Pancreas (tissue), 10 donors: ENCODE measurements around the gene ANXA9. TPM values are rescaled to one million over a fixed set of nuclear protein-coding genes. Genes with fewer than 3 reads are reported as not detected.

Experiments used
- ATAC-seq, 4 donors: fragments of 200-7000 bp; cut with Tn5 transposase; one replicate each; pipeline versions ENCODE4 v1.8.0 to v1.9.1; 2020; ENCODE audit warnings: mild to moderate bottlenecking in 4 of 4, moderate library complexity in 4 of 4
- DNase-seq, 6 donors: peaks; one replicate each; pipeline ENCODE4 v3.0.0-alpha.2; 2020
- FAIRE-seq: peaks from 2 replicates; lab custom pipeline; 2012; peaks lifted over from hg19 to GRCh38; lab: Jason Lieb, UNC
- H3K27ac ChIP-seq, 4 donors: fragments of 200-600 bp; sonication (generic); 1 replicate in 3 of 4; 2 replicates in 1 of 4; pipeline versions ENCODE4 v1.5.0 to v1.8.0; 2020
- H3K27me3 ChIP-seq, 4 donors: fragments of 200-600 bp; one replicate each; pipeline ENCODE4 v1.8.0; 2021
- H3K36me3 ChIP-seq, 3 donors: fragments of 200-600 bp; sonication (generic) in 1 of 3; one replicate each; pipeline versions ENCODE4 v1.5.0 to v1.8.0; 2020 to 2021
- H3K4me1 ChIP-seq, 3 donors: fragments of 200-600 bp; one replicate each; pipeline ENCODE4 v1.8.0; 2021
- H3K4me3 ChIP-seq, 4 donors: fragments of 200-600 bp; sonication (generic) in 2 of 4; one replicate each; pipeline versions ENCODE4 v1.5.0 to v1.8.0; 2020 to 2021
- H3K9me3 ChIP-seq, 4 donors: fragments of 200-600 bp; one replicate each; pipeline ENCODE4 v1.8.0; 2021
- WGBS, 2 donors: extraction: QIAGEN DNeasy Blood & Tissue Kit; methylation state at CpG; one replicate each; pipeline ENCODE4 v1.1.7; 2013; 5-methylcytosine and 5-hydroxymethylcytosine counted together
- intact Hi-C, 3 donors: fragments of 100-400 bp; cut with DNase I; formaldehyde crosslinking; loops; one replicate each; pipeline versions ENCODE4 v1.11.1 to v1.14.2; 2022
- polyA plus RNA-seq, 2 donors: library from polyadenylated mRNA; stranded (reverse); fragments of 200-250 nt; gene quantifications; one replicate each; pipeline ENCODE4 v1.2.3, GENCODE V29; 2013
- total RNA-seq, 6 donors: library from RNA; stranded (reverse); fragmentation: NEBNext Ultra II Directional in 4 of 6; extraction: Animal tissue kit (Norgen Biotek cat#: 25700) in 4 of 6; gene quantifications; one replicate each; pipeline versions ENCODE4 v1.2.1 to v1.2.4, GENCODE V29; 2021 to 2023
- TF ChIP-seq, protein P1 (sequence below), 4 donors: fragments of 200-600 bp; sonication (generic) in 3 of 4; IDR thresholded peaks; one replicate each; pipeline versions ENCODE4 v1.5.0 to v1.8.0; 2021; ENCODE audit warnings: antibody characterized with exemption in 4 of 4
- donor health status: healthy with polysubstance abuse.
- donor health status: DM: no; HTN: no; CAD: no; lungs with moderate emphysema.
- donor health status: DM: no; HTN: no; CAD: no.
- donor health status: control.
- donor health status: control.
- donor health status: Bipolar disorder and iron deficiency.
- donor health status: DM: yes; HTN: yes; CAD: no.
- donor health status: DM: no; HTN: no; CAD: no.
- donor health status: DM: no; HTN: no; CAD: no.
- donor health status: DM: yes; HTN: yes; CAD: no.

ANXA9 gene
- total and polyA plus RNA-seq, 8 donors = 11.7 to 30.7 (median 15.8) TPM

DNA sequence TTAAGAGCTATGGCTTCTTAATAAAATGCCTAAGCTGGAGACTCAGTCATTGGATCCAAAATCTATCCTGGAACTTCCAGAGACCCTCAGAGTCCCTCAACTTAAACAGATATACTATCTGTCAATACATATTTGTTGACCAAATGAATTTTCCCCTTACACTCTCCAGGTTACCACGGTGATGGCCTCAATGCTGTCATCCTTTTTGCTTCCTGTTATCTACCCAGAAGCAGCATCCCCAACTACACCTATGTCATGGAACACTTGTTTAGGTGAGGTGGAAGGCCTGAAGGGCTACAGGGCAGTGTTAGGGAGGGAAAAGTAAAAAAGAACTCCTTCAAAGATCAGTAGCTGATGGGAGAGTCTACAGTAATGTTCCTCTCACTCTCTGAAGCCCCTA is 61.1 kb downstream of the ANXA9 start:
- FAIRE-seq (no peak), ATAC-seq (no peak), DNase-seq (no peak)
- WGBS, 2 donors = 90 to 96% methylated on average over 1 of the region's 1 CpG
- TF ChIP-seq, protein P1, sequence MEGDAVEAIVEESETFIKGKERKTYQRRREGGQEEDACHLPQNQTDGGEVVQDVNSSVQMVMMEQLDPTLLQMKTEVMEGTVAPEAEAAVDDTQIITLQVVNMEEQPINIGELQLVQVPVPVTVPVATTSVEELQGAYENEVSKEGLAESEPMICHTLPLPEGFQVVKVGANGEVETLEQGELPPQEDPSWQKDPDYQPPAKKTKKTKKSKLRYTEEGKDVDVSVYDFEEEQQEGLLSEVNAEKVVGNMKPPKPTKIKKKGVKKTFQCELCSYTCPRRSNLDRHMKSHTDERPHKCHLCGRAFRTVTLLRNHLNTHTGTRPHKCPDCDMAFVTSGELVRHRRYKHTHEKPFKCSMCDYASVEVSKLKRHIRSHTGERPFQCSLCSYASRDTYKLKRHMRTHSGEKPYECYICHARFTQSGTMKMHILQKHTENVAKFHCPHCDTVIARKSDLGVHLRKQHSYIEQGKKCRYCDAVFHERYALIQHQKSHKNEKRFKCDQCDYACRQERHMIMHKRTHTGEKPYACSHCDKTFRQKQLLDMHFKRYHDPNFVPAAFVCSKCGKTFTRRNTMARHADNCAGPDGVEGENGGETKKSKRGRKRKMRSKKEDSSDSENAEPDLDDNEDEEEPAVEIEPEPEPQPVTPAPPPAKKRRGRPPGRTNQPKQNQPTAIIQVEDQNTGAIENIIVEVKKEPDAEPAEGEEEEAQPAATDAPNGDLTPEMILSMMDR (IDR thresholded peaks at IDR 0.05) = no peak
- peaks cover 0 to 3% (median 0%) of the 10 kb centered on the region in 3 donors for H3K4me1 ChIP-seq
- H3K9me3 ChIP-seq = no peaks in the 10 kb centered on the region
- no peak overlapping the region for H3K4me3 ChIP-seq
- no peaks in the 10 kb centered on the region for H3K27me3 ChIP-seq
- no peaks in the 10 kb centered on the region for H3K36me3 ChIP-seq
- intact Hi-C loops = no loop called here
- H3K27ac ChIP-seq = no peak overlapping the region

Other genes starting within 250 kb of the ANXA9 start
- gene CTSS, start 216.5 kb upstream of the ANXA9 start, total RNA-seq = 100 to 1,000 TPM in 1 of 6 donors, 10 to 100 TPM in 3, 1 to 10 TPM in 2; 6.5 to 126 (median 17.6) TPM
- 1 to 10 TPM; 6.7 to 8.0 TPM for gene CTSS, start 216.5 kb upstream of the ANXA9 start, polyA plus RNA-seq
- gene CTSK, start 174.0 kb upstream of the ANXA9 start, total RNA-seq = 10 to 100 TPM in 1 of 6 donors, 1 to 10 TPM in 5; 1.5 to 34.6 (median 4.9) TPM
- gene CTSK, start 174.0 kb upstream of the ANXA9 start, polyA plus RNA-seq = 1 to 10 TPM; 5.5 to 8.7 TPM
- 10 to 100 TPM; 15.9 to 27.0 (median 20.3) TPM for gene ARNT, start 105.7 kb upstream of the ANXA9 start, total RNA-seq
- gene ARNT, start 105.7 kb upstream of the ANXA9 start, polyA plus RNA-seq = 10 to 100 TPM; 11.9 to 12.8 TPM
- not detected for gene CTXND2, start 95.2 kb upstream of the ANXA9 start, total RNA-seq
- not detected for gene CTXND2, start 95.2 kb upstream of the ANXA9 start, polyA plus RNA-seq
- 10 to 100 TPM; 15.2 to 25.5 (median 20.6) TPM for gene SETDB1, start 55.9 kb upstream of the ANXA9 start, total RNA-seq
- 10 to 100 TPM; 20.5 to 23.1 TPM for gene SETDB1, start 55.9 kb upstream of the ANXA9 start, polyA plus RNA-seq
- gene CERS2, start 7.5 kb upstream of the ANXA9 start, total RNA-seq = 100 to 1,000 TPM in 3 of 6 donors, 10 to 100 TPM in 3; 75.0 to 155 (median 94.6) TPM
- gene CERS2, start 7.5 kb upstream of the ANXA9 start, polyA plus RNA-seq = 100 to 1,000 TPM; 112 to 122 TPM
- gene MINDY1, start 24.6 kb downstream of the ANXA9 start, total RNA-seq = 10 to 100 TPM; 24.1 to 35.5 (median 32.4) TPM
- 10 to 100 TPM; 23.1 to 24.2 TPM for gene MINDY1, start 24.6 kb downstream of the ANXA9 start, polyA plus RNA-seq
- 10 to 100 TPM in 2 of 6 donors, 1 to 10 TPM in 4; 6.4 to 11.1 (median 8.1) TPM for gene PRUNE1, start 26.2 kb downstream of the ANXA9 start, total RNA-seq
- 10 to 100 TPM in 1 of 2 donors, 1 to 10 TPM in 1; 6.7 to 16.7 TPM for gene PRUNE1, start 26.2 kb downstream of the ANXA9 start, polyA plus RNA-seq
- gene BNIPL, start 54.3 kb downstream of the ANXA9 start, total RNA-seq = under 1 TPM; 0.12 to 0.40 (median 0.14) TPM
- under 1 TPM; 0.31 to 0.34 TPM for gene BNIPL, start 54.3 kb downstream of the ANXA9 start, polyA plus RNA-seq
- gene C1orf56, start 65.5 kb downstream of the ANXA9 start, total RNA-seq = 1 to 10 TPM; 2.6 to 4.1 (median 3.2) TPM
- gene C1orf56, start 65.5 kb downstream of the ANXA9 start, polyA plus RNA-seq = 1 to 10 TPM; 3.0 to 4.8 TPM
- 10 to 100 TPM; 22.0 to 54.5 (median 27.0) TPM for gene CDC42SE1, start 77.3 kb downstream of the ANXA9 start, total RNA-seq
- 10 to 100 TPM; 32.0 to 40.9 TPM for gene CDC42SE1, start 77.3 kb downstream of the ANXA9 start, polyA plus RNA-seq
- under 1 TPM; 0.19 to 0.86 (median 0.35) TPM for gene MLLT11, start 78.1 kb downstream of the ANXA9 start, total RNA-seq
- gene MLLT11, start 78.1 kb downstream of the ANXA9 start, polyA plus RNA-seq = 1 to 10 TPM; 1.2 to 3.3 TPM
- gene GABPB2, start 88.5 kb downstream of the ANXA9 start, total RNA-seq = 1 to 10 TPM; 3.7 to 8.7 (median 5.7) TPM
- gene GABPB2, start 88.5 kb downstream of the ANXA9 start, polyA plus RNA-seq = 1 to 10 TPM; 4.5 to 5.0 TPM
- gene SEMA6C, start 164.3 kb downstream of the ANXA9 start, total RNA-seq = 1 to 10 TPM in 5 of 6 donors, under 1 TPM in 1; 0.47 to 4.3 (median 1.9) TPM
- gene SEMA6C, start 164.3 kb downstream of the ANXA9 start, polyA plus RNA-seq = 10 to 100 TPM; 18.0 to 24.1 TPM
- gene TNFAIP8L2, start 174.4 kb downstream of the ANXA9 start, total RNA-seq = 1 to 10 TPM in 3 of 6 donors, under 1 TPM in 3; 0.16 to 3.8 (median 0.90) TPM
- 1 to 10 TPM; 1.3 to 2.9 TPM for gene TNFAIP8L2, start 174.4 kb downstream of the ANXA9 start, polyA plus RNA-seq
- 1 to 10 TPM; 1.8 to 5.5 (median 3.4) TPM for gene LYSMD1, start 183.6 kb downstream of the ANXA9 start, total RNA-seq
- 1 to 10 TPM; 4.3 to 4.5 TPM for gene LYSMD1, start 183.6 kb downstream of the ANXA9 start, polyA plus RNA-seq
- 10 to 100 TPM in 3 of 6 donors, 1 to 10 TPM in 3; 7.7 to 18.1 (median 9.9) TPM for gene SCNM1, start 183.9 kb downstream of the ANXA9 start, total RNA-seq
- gene SCNM1, start 183.9 kb downstream of the ANXA9 start, polyA plus RNA-seq = 10 to 100 TPM; 28.9 to 33.7 TPM
- under 1 TPM in 4 of 6 donors, not detected in 2; 0.47 to 0.81 (median 0.56) TPM for gene TMOD4, start 193.7 kb downstream of the ANXA9 start, total RNA-seq
- not detected for gene TMOD4, start 193.7 kb downstream of the ANXA9 start, polyA plus RNA-seq
- gene VPS72, start 207.9 kb downstream of the ANXA9 start, total RNA-seq = 10 to 100 TPM; 12.5 to 29.0 (median 23.7) TPM
- gene VPS72, start 207.9 kb downstream of the ANXA9 start, polyA plus RNA-seq = 10 to 100 TPM; 20.8 to 25.9 TPM
- 10 to 100 TPM; 10.1 to 22.6 (median 15.3) TPM for gene PIP5K1A, start 216.3 kb downstream of the ANXA9 start, total RNA-seq
- gene PIP5K1A, start 216.3 kb downstream of the ANXA9 start, polyA plus RNA-seq = 10 to 100 TPM; 16.6 to 20.8 TPM